ENCODE data around the gene MFN1.

Gene MFN1

GRCh38 chr3:179432451-179432850 lies 84.9 kb downstream of the MFN1 start:
- no peak for DNase-seq

- DNase-seq = no peak
These were observed 89.0 kb downstream of the MFN1 start for GRCh38 chr3:179436517-179436916.

- no peak for DNase-seq
These were observed 91.3 kb downstream of the MFN1 start for GRCh38 chr3:179438841-179439240.
